ENCODE data around the gene MSMO1. TPM values are rescaled to one million over a fixed set of nuclear protein-coding genes. Genes with fewer than 3 reads are reported as not detected.

Gene MSMO1
- polyA plus RNA-seq, 6 donors from 2014 or later = 14.3 to 32.7 (median 22.8) TPM

GRCh38 chr4:165378745-165379677, 51.5 kb downstream of the MSMO1 start, which contains the start of gene CPE:
TSS of gene CPE (plus strand) at chr4:165379008. CDS start at chr4:165379222, 214 bp downstream.
- peaks cover 55 to 64% (median 62%) of the 10 kb centered on the region in 3 donors for H3K27me3 Mint-ChIP-seq

GRCh38 chr4:165379678-165380064, 52.2 kb downstream of the MSMO1 start:
- H3K4me1 Mint-ChIP-seq = peaks cover 4 to 9% (median 6%) of the 10 kb centered on the region in 3 donors
- no peak overlapping the region for H3K27ac Mint-ChIP-seq
- peaks cover 0 to 11% of the 10 kb centered on the region in 2 donors for H3K36me3 Mint-ChIP-seq
- ATAC-seq (ENCODE audit: low read depth in 2 of 2) (no peak), DNase-seq (no peak)
- peaks cover 2 to 9% (median 3%) of the 10 kb centered on the region in 7 donors for H3K9me3 Mint-ChIP-seq
- H3K27me3 Mint-ChIP-seq = peaks cover 48 to 64% (median 57%) of the 10 kb centered on the region in 3 donors
- peak overlapping the region; percentile 44 to 85 (median 72) for H3K4me3 Mint-ChIP-seq

More at GRCh38 chr4:165378745-165379677, 51.5 kb downstream of the MSMO1 start, which contains the start of gene CPE:
- DNase-seq (peak; percentile 54), ATAC-seq (ENCODE audit: low read depth in 2 of 2) (peak; percentile 98 to 99)
- Mint-ChIP-seq H3K9me3 (peaks cover 4 to 16% (median 8%) of the 10 kb centered on the region in 7 donors), H3K27ac (peak within 1 kb of the TSS in 1 of 6 donors; percentile 7), H3K4me3 (peak within 1 kb of the TSS; percentile 73 to 89 (median 84)), H3K36me3 (peaks cover 0 to 17% of the 10 kb centered on the region in 2 donors), H3K4me1 (peaks cover 4 to 9% (median 6%) of the 10 kb centered on the region in 3 donors)

GRCh38 chr4:165380805-165381204, 53.3 kb downstream of the MSMO1 start:
- ATAC-seq (ENCODE audit: low read depth in 2 of 2) = no peak

GRCh38 chr4:165381821-165382373, 54.4 kb downstream of the MSMO1 start:
- Mint-ChIP-seq H3K27me3 (peaks cover 36 to 55% (median 50%) of the 10 kb centered on the region in 3 donors), H3K9me3 (no peaks in the 10 kb centered on the region), H3K36me3 (no peaks in the 10 kb centered on the region), H3K27ac (no peak overlapping the region), H3K4me1 (peaks cover 4 to 9% (median 6%) of the 10 kb centered on the region in 3 donors), H3K4me3 (no peak overlapping the region)
- DNase-seq = no peak
- ATAC-seq (ENCODE audit: low read depth in 2 of 2) = no peak

More at GRCh38 chr4:165380805-165381204, 53.3 kb downstream of the MSMO1 start:
- H3K4me3 Mint-ChIP-seq = no peak overlapping the region
- H3K27ac Mint-ChIP-seq = no peak overlapping the region
- peaks cover 37 to 57% (median 56%) of the 10 kb centered on the region in 3 donors for H3K27me3 Mint-ChIP-seq
- no peaks in the 10 kb centered on the region for H3K36me3 Mint-ChIP-seq
- H3K4me1 Mint-ChIP-seq = peaks cover 4 to 9% (median 6%) of the 10 kb centered on the region in 3 donors
- H3K9me3 Mint-ChIP-seq = no peaks in the 10 kb centered on the region
- no peak for DNase-seq

GRCh38 chr4:165382640-165383039, 55.2 kb downstream of the MSMO1 start:
- H3K27ac Mint-ChIP-seq = no peak overlapping the region
- peaks cover 40 to 57% (median 49%) of the 10 kb centered on the region in 3 donors for H3K27me3 Mint-ChIP-seq
- H3K9me3 Mint-ChIP-seq = no peaks in the 10 kb centered on the region
- H3K4me3 Mint-ChIP-seq = no peak overlapping the region
- peaks cover 4 to 9% (median 6%) of the 10 kb centered on the region in 3 donors for H3K4me1 Mint-ChIP-seq
- ATAC-seq (ENCODE audit: low read depth in 2 of 2) = no peak
- no peak for DNase-seq
- H3K36me3 Mint-ChIP-seq = no peaks in the 10 kb centered on the region

GRCh38 chr4:165383591-165384073, 56.2 kb downstream of the MSMO1 start:
- no peaks in the 10 kb centered on the region for H3K36me3 Mint-ChIP-seq
- ATAC-seq (ENCODE audit: low read depth in 2 of 2) = no peak

DNA sequence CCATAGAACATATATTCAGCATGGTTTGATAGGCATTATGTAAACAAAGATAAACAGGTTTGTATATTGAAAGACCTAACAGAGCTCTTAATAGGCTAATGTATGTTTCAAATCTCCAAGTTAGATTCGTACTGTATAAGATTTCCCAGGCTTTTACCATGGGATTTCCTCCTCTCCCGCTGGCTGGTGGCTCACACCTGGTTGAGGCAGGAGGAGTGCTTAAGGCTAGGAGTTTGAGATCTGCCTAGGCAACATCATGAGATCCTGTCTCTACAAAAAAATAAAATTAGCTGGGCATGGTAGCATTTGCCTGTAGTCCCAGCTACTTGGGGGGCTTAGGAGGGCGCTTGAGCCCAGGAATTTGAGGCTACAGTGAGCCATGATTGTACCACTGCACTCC, 56.7 kb downstream of the MSMO1 start:
- DNase-seq = no peak
- Mint-ChIP-seq H3K27me3 (peaks cover 37 to 53% (median 46%) of the 10 kb centered on the region in 3 donors), H3K4me1 (peaks cover 0 to 1% (median 0%) of the 10 kb centered on the region in 3 donors), H3K4me3 (no peak overlapping the region), H3K36me3 (no peaks in the 10 kb centered on the region), H3K27ac (no peak overlapping the region), H3K9me3 (no peaks in the 10 kb centered on the region)
- ATAC-seq (ENCODE audit: low read depth in 2 of 2) = no peak

More at GRCh38 chr4:165383591-165384073, 56.2 kb downstream of the MSMO1 start:
- Mint-ChIP-seq H3K4me1 (peaks cover 3 to 4% (median 4%) of the 10 kb centered on the region in 3 donors), H3K9me3 (no peaks in the 10 kb centered on the region), H3K4me3 (no peak overlapping the region), H3K27me3 (peaks cover 41 to 55% (median 49%) of the 10 kb centered on the region in 3 donors), H3K27ac (no peak overlapping the region)
- no peak for DNase-seq

GRCh38 chr4:165384598-165384997, 57.1 kb downstream of the MSMO1 start:
- Mint-ChIP-seq H3K27ac (no peak overlapping the region), H3K9me3 (no peaks in the 10 kb centered on the region), H3K4me3 (no peak overlapping the region), H3K4me1 (peaks cover 0 to under 1% (median 0%) of the 10 kb centered on the region in 3 donors), H3K36me3 (no peaks in the 10 kb centered on the region), H3K27me3 (peaks cover 37 to 53% (median 44%) of the 10 kb centered on the region in 3 donors)
- DNase-seq (no peak), ATAC-seq (ENCODE audit: low read depth in 2 of 2) (no peak)

- Mint-ChIP-seq H3K4me3 (no peak overlapping the region), H3K9me3 (no peaks in the 10 kb centered on the region), H3K27ac (no peak overlapping the region), H3K4me1 (no peaks in the 10 kb centered on the region), H3K36me3 (no peaks in the 10 kb centered on the region), H3K27me3 (peaks cover 38 to 53% (median 43%) of the 10 kb centered on the region in 3 donors)
- no peak for ATAC-seq (ENCODE audit: low read depth in 2 of 2)
- no peak for DNase-seq
Observed at GRCh38 chr4:165385126-165385525, 57.7 kb downstream of the MSMO1 start.

- ATAC-seq (ENCODE audit: low read depth in 2 of 2) (no peak), DNase-seq (no peak)
- H3K36me3 Mint-ChIP-seq = no peaks in the 10 kb centered on the region
- no peaks in the 10 kb centered on the region for H3K4me1 Mint-ChIP-seq
- H3K9me3 Mint-ChIP-seq = no peaks in the 10 kb centered on the region
- no peak overlapping the region for H3K27ac Mint-ChIP-seq
- H3K27me3 Mint-ChIP-seq = peaks cover 46 to 51% (median 49%) of the 10 kb centered on the region in 3 donors
- H3K4me3 Mint-ChIP-seq = no peak overlapping the region
Observed at GRCh38 chr4:165386328-165386727, 58.9 kb downstream of the MSMO1 start.

- no peak overlapping the region for H3K4me3 Mint-ChIP-seq
- no peaks in the 10 kb centered on the region for H3K9me3 Mint-ChIP-seq
- DNase-seq (no peak), ATAC-seq (ENCODE audit: low read depth in 2 of 2) (no peak)
- no peaks in the 10 kb centered on the region for H3K36me3 Mint-ChIP-seq
- H3K27me3 Mint-ChIP-seq = peaks cover 38 to 46% (median 41%) of the 10 kb centered on the region in 3 donors
- no peak overlapping the region for H3K27ac Mint-ChIP-seq
- H3K4me1 Mint-ChIP-seq = peaks cover 0 to 1% (median 0%) of the 10 kb centered on the region in 3 donors
Observed at GRCh38 chr4:165388756-165389155, 61.3 kb downstream of the MSMO1 start.

Data from naive B cell (primary cell).